Prostate gland (tissue), 2 donors: ENCODE data around the gene ZNF331. TPM values are rescaled to one million over a fixed set of nuclear protein-coding genes. Genes with fewer than 3 reads are reported as not detected.

Experiments
- DNase-seq: peaks from one replicate; pipeline ENCODE4 v3.0.0-alpha.2; 2019; ENCODE audit warnings: low spot score
- H3K27ac ChIP-seq, 2 donors: fragments of 200-600 bp; sonication (generic); 2 replicates each; pipeline ENCODE4 v1.5.1; 2017 to 2019
- H3K27me3 ChIP-seq: fragments of 200-600 bp; sonication (generic); replicated peaks from 2 replicates; pipeline ENCODE4 v1.5.1; 2019; ENCODE audit not compliant: insufficient read depth
- H3K36me3 ChIP-seq, 2 donors: fragments of 200-600 bp; sonication (generic); 1 replicate in 1 of 2; 2 replicates in 1 of 2; pipeline versions ENCODE4 v1.5.1 to v1.8.1; 2017 to 2019
- H3K4me1 ChIP-seq: fragments of 200-600 bp; sonication (generic); replicated peaks from 2 replicates; pipeline ENCODE4 v1.5.1; 2019
- H3K4me3 ChIP-seq, 2 donors: fragments of 200-600 bp; sonication (generic); 2 replicates each; pipeline ENCODE4 v1.5.1; 2017 to 2019
- H3K9me3 ChIP-seq: fragments of 200-600 bp; sonication (generic); 2 replicates; pipeline ENCODE4 v1.5.1; 2017
- CTCF ChIP-seq, 4 experiments: fragments of 200-600 bp in 2 of 4; fragments of 450-650 bp in 2 of 4; sonication (generic) in 2 of 4; IDR thresholded peaks; 1 replicate in 3 of 4; 2 replicates in 1 of 4; pipeline ENCODE4 v1.5.1; 2016 to 2019; ENCODE audit warnings: antibody characterized with exemption in 4 of 4, mild to moderate bottlenecking in 2 of 4, moderate library complexity in 2 of 4
- POLR2A ChIP-seq: fragments of 450-650 bp; IDR thresholded peaks from one replicate; pipeline ENCODE4 v1.6.1; 2016; ENCODE audit warnings: antibody characterized with exemption, mild to moderate bottlenecking
- POLR2AphosphoS5 ChIP-seq: sonication (generic); formaldehyde crosslinking; IDR thresholded peaks from one replicate; pipeline ENCODE4 v1.6.1; 2017; ENCODE audit warnings: antibody characterized with exemption
- whole genome bisulfite sequencing: methylation state at CpG from one replicate; pipeline ENCODE4 v1.1.5; 2018; 5-methylcytosine and 5-hydroxymethylcytosine counted together
- intact Hi-C: fragments of 100-400 bp; cut with DNase I; formaldehyde crosslinking; loops from one replicate; pipeline ENCODE4 v1.14.2; 2022
- total RNA-seq, 2 donors: library from RNA; depleted of rRNA; stranded (reverse); fragments of >200 nt; gene quantifications; one replicate each; pipeline ENCODE4 v1.1.0, GENCODE V29; 2016

ZNF331 gene
- total RNA-seq, 2 donors from 2014 or later: 30.6 to 39.6 TPM

- no peak overlapping the region for H3K27ac ChIP-seq
- no peaks in the 10 kb centered on the region for H3K9me3 ChIP-seq
These were observed 39.2 kb downstream of the ZNF331 start for GRCh38 chr19:53576941-53577653.

GRCh38 chr19:53577968-53578367 lies 40.0 kb downstream of the ZNF331 start:
- H3K36me3 ChIP-seq: peaks cover 6 to 9% of the 10 kb centered on the region in 2 donors
- H3K27ac ChIP-seq: no peak overlapping the region
- TF ChIP-seq POLR2A (no peak), POLR2AphosphoS5 (no peak), CTCF (IDR thresholded peaks at IDR 0.05) (no peak)
- no peaks in the 10 kb centered on the region for H3K27me3 ChIP-seq
- 99% methylated on average over 12 of the region's 12 CpGs for WGBS
- H3K4me1 ChIP-seq: no peaks in the 10 kb centered on the region
- H3K9me3 ChIP-seq: no peaks in the 10 kb centered on the region
- no peak for DNase-seq
- H3K4me3 ChIP-seq: no peak overlapping the region
- intact Hi-C loops: no loop called here

More at GRCh38 chr19:53576941-53577653, 39.2 kb downstream of the ZNF331 start:
- no peak for TF ChIP-seq POLR2AphosphoS5
- TF ChIP-seq POLR2A: no peak
- no peak for TF ChIP-seq CTCF (IDR thresholded peaks at IDR 0.05)
- Histone ChIP-seq H3K27me3 (no peaks in the 10 kb centered on the region), H3K4me1 (no peaks in the 10 kb centered on the region), H3K36me3 (peaks cover 6 to 9% of the 10 kb centered on the region in 2 donors), H3K4me3 (no peak overlapping the region)
- no peak for DNase-seq
- 96% methylated on average over 20 of the region's 20 CpGs for WGBS
- intact Hi-C loops: no loop called here

GRCh38 chr19:53579518-53579917 lies 41.6 kb downstream of the ZNF331 start:
- TF ChIP-seq POLR2A: no peak
- TF ChIP-seq POLR2AphosphoS5: no peak
- no peak for TF ChIP-seq CTCF (IDR thresholded peaks at IDR 0.05)
- 78% methylated on average over 2 of the region's 2 CpGs for WGBS
- H3K9me3 ChIP-seq: no peaks in the 10 kb centered on the region
- H3K27ac ChIP-seq: no peak overlapping the region
- no peaks in the 10 kb centered on the region for H3K27me3 ChIP-seq
- intact Hi-C loops: no loop called here
- H3K4me3 ChIP-seq: no peak overlapping the region
- no peaks in the 10 kb centered on the region for H3K4me1 ChIP-seq
- DNase-seq: no peak
- H3K36me3 ChIP-seq: peaks cover 6 to 9% of the 10 kb centered on the region in 2 donors

GRCh38 chr19:53580871-53581835 lies 43.2 kb downstream of the ZNF331 start:
- intact Hi-C loops: no loop called here
- DNase-seq: no peak
- Histone ChIP-seq H3K27ac (no peak overlapping the region), H3K27me3 (no peaks in the 10 kb centered on the region), H3K4me1 (no peaks in the 10 kb centered on the region), H3K4me3 (no peak overlapping the region), H3K9me3 (no peaks in the 10 kb centered on the region), H3K36me3 (peaks cover 6 to 9% of the 10 kb centered on the region in 2 donors)
- TF ChIP-seq POLR2A (no peak), CTCF (IDR thresholded peaks at IDR 0.05) (no peak), POLR2AphosphoS5 (no peak)
- WGBS: 78% methylated on average over 17 of the region's 17 CpGs
